SJSA1 (cell line): ENCODE data around the gene KLK7. TPM values are rescaled to one million over a fixed set of nuclear protein-coding genes. Genes with fewer than 3 reads are reported as not detected.
A peak's percentile ranks its signal among the peaks of the same experiment; 100 is the strongest.

Experiments
- DNase-seq, 2 experiments: peaks; one replicate each; pipeline ENCODE4 v3.0.0-alpha.2; 2015 to 2020; ENCODE audit warnings: low spot score in 2 of 2, low read depth in 1 of 2
- H3K27ac ChIP-seq: fragments of 250-450 bp; sonication (Bioruptor Pico); 2 replicates; pipeline ENCODE4 v1.5.1; 2020; ENCODE audit warnings: mild to moderate bottlenecking, moderate library complexity
- H3K27me3 ChIP-seq: fragments of 250-450 bp; sonication (Bioruptor Pico); replicated peaks from 2 replicates; pipeline ENCODE4 v1.5.1; 2020; ENCODE audit warnings: mild to moderate bottlenecking, moderate library complexity
- H3K36me3 ChIP-seq: fragments of 250-450 bp; sonication (Bioruptor Pico); 2 replicates; pipeline ENCODE4 v1.5.1; 2020; ENCODE audit warnings: mild to moderate bottlenecking
- H3K4me1 ChIP-seq: fragments of 250-450 bp; sonication (Bioruptor Pico); replicated peaks from 2 replicates; pipeline ENCODE4 v1.6.1; 2021; ENCODE audit warnings: mild to moderate bottlenecking
- H3K4me3 ChIP-seq: fragments of 250-450 bp; sonication (Bioruptor Pico); 2 replicates; pipeline ENCODE4 v1.5.1; 2020; ENCODE audit warnings: mild to moderate bottlenecking
- H3K9me3 ChIP-seq: fragments of 250-450 bp; sonication (Bioruptor Pico); replicated peaks from 2 replicates; pipeline ENCODE4 v1.5.1; 2020; ENCODE audit warnings: mild to moderate bottlenecking
- total RNA-seq: library from RNA; depleted of rRNA; stranded (reverse); fragments of >200 nt; shearing (Covaris generic); gene quantifications from 2 replicates; pipeline ENCODE4 v1.2.3, GENCODE V29; 2014

KLK7 gene
- total RNA-seq, 1 experiment from 2014 or later = not detected

- peak in 1 of 2 experiments; percentile 15 for DNase-seq
- Histone ChIP-seq H3K4me1 (peaks cover 5% of the 10 kb centered on the region; the same call in 1 of the 2 replicates), H3K9me3 (0 out of 2 replicates have a peak, but pooled peaks cover 2% of the 10 kb centered on the region)
Observed at GRCh38 chr19:51020988-51021651, 37.4 kb upstream of the KLK7 start.

DNA sequence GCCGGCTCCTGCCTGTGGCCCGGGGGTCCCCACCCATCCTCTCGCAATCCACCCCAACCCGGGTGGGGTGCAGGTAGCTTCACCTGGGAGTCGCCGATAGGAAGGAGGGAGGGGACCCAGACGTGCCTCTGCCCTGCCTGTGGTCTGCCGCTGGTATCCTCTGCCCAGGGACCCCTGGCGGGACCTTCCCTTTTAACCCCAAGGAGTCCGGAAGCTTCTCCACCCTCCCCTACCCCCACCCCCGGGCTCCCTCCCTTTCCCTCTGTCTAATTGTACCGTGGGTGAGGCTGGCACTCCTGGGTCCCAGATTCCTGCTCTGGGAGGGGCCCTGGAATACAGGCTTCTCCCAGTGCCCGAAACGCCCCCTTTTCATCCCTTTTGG, 35.8 kb upstream of the KLK7 start, which contains the start of gene KLK10:
Gene KLK10 (minus strand): TSS at position 166 of the 382 bp plus-strand sequence. CDS start 579 bp downstream, outside the sequence.
- DNase-seq = no peak
- no peak within 1 kb of the TSS for H3K4me3 ChIP-seq
- peaks cover 5% of the 10 kb centered on the region; the same call in 1 of the 2 replicates for H3K4me1 ChIP-seq
- H3K36me3 ChIP-seq = no peaks in the 10 kb centered on the region
- peaks cover 41% of the 10 kb centered on the region for H3K27me3 ChIP-seq
- H3K27ac ChIP-seq = no peak within 1 kb of the TSS
- H3K9me3 ChIP-seq = 0 out of 2 replicates have a peak, but pooled peaks cover 2% of the 10 kb centered on the region

More at GRCh38 chr19:51020988-51021651, 37.4 kb upstream of the KLK7 start:
- Histone ChIP-seq H3K36me3 (no peaks in the 10 kb centered on the region), H3K27ac (no peak overlapping the region), H3K4me3 (no peak overlapping the region), H3K27me3 (peaks cover 48% of the 10 kb centered on the region)

DNA sequence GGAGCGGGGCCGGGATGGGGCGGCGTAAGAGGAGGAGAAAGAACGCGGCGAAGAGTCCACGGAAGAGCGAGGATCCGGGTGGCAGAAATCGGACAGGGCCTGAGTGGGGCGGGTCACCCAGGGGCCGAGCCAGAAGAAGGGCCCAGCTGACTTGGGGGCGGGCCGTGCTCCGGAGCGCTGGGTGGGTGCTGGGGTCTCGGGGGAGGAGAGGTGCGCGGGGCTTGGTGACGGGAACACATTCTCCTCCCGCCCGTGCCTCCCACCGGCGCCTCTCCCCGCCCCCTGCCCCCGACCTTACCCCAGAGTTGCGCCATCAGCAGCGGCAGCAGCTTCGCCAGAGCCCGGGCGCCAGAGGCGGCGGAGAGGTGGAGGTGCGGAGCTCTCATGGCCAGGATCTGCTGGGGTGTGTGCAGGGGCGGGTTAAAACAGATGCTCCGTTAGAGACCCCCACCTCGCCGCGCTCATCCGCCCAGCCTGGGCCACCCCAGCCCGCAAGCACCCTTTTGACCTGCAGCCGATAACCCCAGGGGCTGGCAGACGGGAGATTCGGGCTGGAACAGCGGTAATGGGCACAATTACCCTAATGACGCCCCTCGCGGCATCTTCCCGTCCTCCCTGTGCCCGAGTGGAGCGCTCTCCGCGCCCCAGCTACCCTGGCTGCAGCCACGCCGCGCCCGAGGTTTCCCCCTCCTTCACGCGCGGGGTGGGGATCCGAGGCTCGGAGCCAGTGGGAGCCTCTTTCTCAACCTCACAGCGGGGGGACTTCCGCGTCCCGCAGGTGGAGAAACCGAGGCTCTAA, 35.2 kb upstream of the KLK7 start:
- no peak overlapping the region for H3K27ac ChIP-seq
- 0 out of 2 replicates have a peak, but pooled peaks cover 2% of the 10 kb centered on the region for H3K9me3 ChIP-seq
- H3K4me3 ChIP-seq = no peak overlapping the region
- peaks cover 41% of the 10 kb centered on the region for H3K27me3 ChIP-seq
- DNase-seq = no peak
- no peaks in the 10 kb centered on the region for H3K36me3 ChIP-seq
- H3K4me1 ChIP-seq = peaks cover 5% of the 10 kb centered on the region; the same call in 1 of the 2 replicates

DNA sequence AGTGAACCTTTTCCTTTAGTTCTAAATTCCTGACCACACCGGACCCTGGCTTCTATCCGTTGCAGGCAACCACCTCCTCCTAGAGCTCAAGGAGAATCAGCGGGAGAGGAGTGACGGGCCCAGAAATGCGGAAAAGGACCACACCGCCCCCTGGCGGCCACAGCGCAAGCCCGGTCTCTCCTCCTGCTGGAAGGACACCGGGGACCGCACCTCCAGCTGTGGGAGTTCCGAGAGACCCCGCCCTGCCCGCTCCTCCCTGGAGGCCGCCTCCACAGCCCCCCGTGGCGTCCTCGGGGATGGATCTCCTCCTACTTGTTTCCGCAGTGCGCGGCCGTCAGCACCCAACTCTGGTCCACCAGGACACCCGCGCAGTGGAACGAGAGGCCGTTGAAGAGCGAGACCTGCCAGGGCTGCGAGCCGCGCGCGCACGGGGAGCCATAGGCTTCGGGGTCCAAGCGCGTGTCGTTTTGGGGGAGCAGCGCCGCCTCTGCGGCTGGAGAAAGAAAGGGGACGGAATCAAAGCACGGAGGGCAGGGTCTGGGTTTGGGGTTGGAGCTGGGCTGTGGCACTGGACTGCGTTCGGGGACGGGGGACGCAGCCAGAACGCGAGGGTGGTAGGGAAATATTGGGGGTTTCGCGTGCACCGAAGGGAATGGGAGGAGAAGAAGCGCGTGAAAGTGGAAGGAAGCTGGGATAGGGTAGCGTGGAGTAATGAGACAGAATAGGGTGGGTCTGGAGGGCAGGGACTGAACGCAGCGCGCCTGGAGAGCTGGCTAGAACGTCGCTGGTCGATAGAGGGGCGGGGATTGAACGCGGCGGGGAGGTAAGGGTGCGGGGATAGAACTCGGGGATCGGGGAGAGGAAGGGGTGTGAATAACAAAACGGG, 33.3 kb upstream of the KLK7 start:
- Histone ChIP-seq H3K27ac (no peak overlapping the region), H3K4me1 (peaks cover 5% of the 10 kb centered on the region; the same call in 1 of the 2 replicates), H3K4me3 (no peak overlapping the region), H3K36me3 (no peaks in the 10 kb centered on the region), H3K27me3 (peaks cover 41% of the 10 kb centered on the region), H3K9me3 (0 out of 2 replicates have a peak, but pooled peaks cover 2% of the 10 kb centered on the region)
- DNase-seq = peak in 1 of 2 experiments; percentile 27

DNA sequence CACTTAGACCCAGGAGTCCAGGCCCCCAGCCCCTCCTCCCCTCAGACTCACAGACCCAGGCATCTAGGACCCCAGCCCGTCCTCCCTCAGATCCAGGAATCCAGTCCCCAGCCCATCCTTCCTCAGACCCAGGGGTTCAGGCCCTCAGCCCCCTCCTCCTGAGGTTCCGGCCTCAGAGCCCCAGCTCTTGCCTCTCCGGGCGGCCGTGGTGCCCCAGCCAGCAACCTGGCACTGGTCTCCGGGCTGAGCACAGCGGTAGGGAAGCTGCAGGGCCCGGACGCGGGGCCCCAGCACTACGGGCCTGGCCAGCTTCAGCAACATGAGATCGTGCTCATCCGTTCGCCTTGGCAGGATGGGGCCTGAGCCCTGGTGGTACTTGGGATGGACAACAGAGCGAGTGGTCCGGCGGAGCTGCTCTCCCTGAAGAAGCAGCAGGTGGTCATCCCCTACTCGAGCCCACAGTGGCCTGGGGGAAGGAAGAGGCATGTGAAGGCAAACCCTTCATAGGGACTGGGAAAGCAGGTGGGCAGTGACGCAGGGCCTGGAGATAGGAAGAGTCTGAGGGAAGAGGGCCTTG, 32.1 kb upstream of the KLK7 start:
- peaks cover 34% of the 10 kb centered on the region for H3K27me3 ChIP-seq
- H3K36me3 ChIP-seq = no peaks in the 10 kb centered on the region
- H3K4me1 ChIP-seq = peaks cover 5% of the 10 kb centered on the region; the same call in 1 of the 2 replicates
- no peak overlapping the region for H3K4me3 ChIP-seq
- no peak overlapping the region for H3K27ac ChIP-seq
- DNase-seq = no peak
- 0 out of 2 replicates have a peak, but pooled peaks cover 2% of the 10 kb centered on the region for H3K9me3 ChIP-seq

DNA sequence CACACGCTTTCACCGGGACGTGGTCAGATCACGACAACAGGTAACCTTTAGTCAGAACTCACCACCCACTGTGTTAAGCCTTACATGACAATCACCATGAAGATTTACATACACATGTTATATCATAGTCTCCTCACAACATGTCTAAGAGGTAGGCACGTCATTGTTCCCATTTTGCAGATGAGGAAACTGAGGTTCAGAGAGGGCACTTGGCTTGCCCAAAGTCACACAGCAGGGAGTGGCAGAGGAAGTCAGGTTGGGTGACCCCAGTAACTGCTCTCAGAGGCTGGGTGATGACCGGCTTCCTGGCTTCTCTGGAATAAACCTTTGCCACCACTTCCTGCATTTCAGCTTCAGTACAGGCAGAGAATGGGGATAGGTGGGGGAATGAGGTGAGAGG, 30.5 kb upstream of the KLK7 start:
- no peak overlapping the region for H3K4me3 ChIP-seq
- H3K36me3 ChIP-seq = no peaks in the 10 kb centered on the region
- peaks cover 5% of the 10 kb centered on the region; the same call in 1 of the 2 replicates for H3K4me1 ChIP-seq
- peaks cover 23% of the 10 kb centered on the region for H3K27me3 ChIP-seq
- H3K27ac ChIP-seq = no peak overlapping the region
- no peak for DNase-seq
- 0 out of 2 replicates have a peak, but pooled peaks cover 2% of the 10 kb centered on the region for H3K9me3 ChIP-seq

DNA sequence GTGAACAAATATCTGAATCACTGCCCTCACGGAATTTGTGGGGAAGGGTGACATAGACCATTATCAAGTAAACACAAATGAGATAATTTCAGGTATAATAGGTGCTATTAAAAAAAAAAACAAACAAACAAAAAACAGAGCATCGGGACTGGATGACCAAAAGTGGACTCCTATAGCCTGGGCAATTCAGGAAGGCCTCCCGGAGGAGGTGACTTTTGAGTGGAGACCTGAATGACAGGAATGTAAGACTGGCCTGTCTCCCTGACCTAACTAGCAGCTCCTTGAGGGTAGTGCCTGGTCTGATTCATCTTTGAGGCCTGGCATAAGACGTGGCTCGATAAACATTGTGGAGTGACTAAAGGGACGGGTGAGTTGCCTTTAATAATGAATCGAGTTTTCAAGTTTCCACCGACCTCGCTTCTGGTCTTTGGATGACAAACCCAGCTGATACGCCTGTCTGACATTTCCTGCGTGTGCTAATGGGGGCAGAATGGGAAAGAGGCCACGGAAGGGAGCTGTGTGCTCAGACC, 29.0 kb upstream of the KLK7 start:
- Histone ChIP-seq H3K4me3 (no peak overlapping the region), H3K36me3 (no peaks in the 10 kb centered on the region), H3K27ac (no peak overlapping the region), H3K27me3 (peaks cover 22% of the 10 kb centered on the region), H3K4me1 (peaks cover 5% of the 10 kb centered on the region; the same call in 1 of the 2 replicates), H3K9me3 (0 out of 2 replicates have a peak, but pooled peaks cover 2% of the 10 kb centered on the region)
- no peak for DNase-seq

GRCh38 chr19:51010066-51010795, 26.5 kb upstream of the KLK7 start:
- Histone ChIP-seq H3K4me1 (no peaks in the 10 kb centered on the region), H3K27me3 (peaks cover 9% of the 10 kb centered on the region; the same call in 1 of the 2 replicates), H3K9me3 (no peaks in the 10 kb centered on the region), H3K4me3 (no peak overlapping the region), H3K36me3 (no peaks in the 10 kb centered on the region), H3K27ac (no peak overlapping the region)
- DNase-seq = no peak

DNA sequence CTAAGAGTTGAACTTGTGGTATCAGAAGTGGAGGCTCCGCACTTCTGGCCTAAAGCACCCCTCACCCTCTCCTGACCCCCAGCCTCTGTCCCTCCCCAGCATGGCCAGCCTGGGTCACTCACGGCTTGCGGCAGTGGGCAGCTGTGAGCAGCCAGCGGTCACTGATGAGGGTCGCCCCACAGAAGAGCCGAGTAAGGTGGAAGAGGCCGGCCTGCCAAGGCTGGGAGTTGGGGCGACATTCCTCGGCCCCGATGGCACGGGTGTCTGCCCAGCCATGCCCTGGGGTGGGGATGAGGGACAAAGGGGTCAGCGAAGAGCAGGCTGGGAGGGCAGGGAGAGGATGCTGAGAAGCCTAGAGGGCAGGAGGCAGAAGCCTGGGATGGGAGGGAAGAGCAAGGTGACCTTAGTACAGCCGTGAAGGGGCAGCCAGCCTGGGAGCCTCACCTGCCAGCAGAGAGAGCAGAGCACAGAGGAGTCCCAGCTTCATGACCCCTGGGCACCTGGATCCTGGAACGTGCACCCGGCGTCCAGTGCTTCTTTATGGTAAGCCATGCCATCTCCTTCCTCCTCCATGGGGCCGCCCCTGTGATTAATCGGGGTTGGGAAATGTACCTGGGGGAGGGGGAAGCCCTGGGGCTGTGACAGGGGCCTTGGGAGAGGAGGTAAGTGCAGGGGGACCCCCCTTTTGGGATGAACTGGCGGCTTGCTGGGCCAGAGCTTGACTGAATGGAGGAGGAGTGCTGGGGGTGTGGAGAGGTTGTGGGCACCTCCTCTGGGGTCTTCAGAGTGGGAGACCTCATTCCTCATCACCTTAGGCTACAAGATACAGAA, 25.6 kb upstream of the KLK7 start:
- Histone ChIP-seq H3K27ac (no peak overlapping the region), H3K4me3 (no peak overlapping the region)

DNA sequence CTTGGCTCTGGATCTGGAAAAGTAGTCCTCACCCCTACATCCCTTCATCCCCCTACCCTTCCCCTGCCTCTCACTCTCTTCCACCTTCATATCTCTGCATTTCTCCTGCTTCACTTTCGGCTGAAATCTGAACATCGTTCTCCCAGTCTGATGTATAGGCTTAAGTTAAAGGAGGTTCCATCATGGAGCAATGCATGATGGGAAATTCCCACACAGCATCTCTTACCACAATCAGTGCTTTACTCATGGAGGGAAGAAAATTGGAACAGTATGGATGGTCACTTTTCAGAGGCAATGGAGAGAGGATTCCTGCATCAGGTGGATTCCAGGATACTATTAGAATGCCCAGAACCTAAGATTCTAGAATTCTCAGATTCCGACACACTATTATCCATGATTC, 23.8 kb upstream of the KLK7 start:
- Histone ChIP-seq H3K27me3 (peaks cover 9% of the 10 kb centered on the region; the same call in 1 of the 2 replicates), H3K27ac (no peak overlapping the region), H3K9me3 (no peaks in the 10 kb centered on the region), H3K36me3 (no peaks in the 10 kb centered on the region), H3K4me3 (no peak overlapping the region), H3K4me1 (no peaks in the 10 kb centered on the region)
- DNase-seq = no peak

More for the DNA sequence above, 25.6 kb upstream of the KLK7 start:
- H3K36me3 ChIP-seq = no peaks in the 10 kb centered on the region
- no peak for DNase-seq
- no peaks in the 10 kb centered on the region for H3K9me3 ChIP-seq
- H3K27me3 ChIP-seq = peaks cover 9% of the 10 kb centered on the region; the same call in 1 of the 2 replicates
- H3K4me1 ChIP-seq = no peaks in the 10 kb centered on the region

DNA sequence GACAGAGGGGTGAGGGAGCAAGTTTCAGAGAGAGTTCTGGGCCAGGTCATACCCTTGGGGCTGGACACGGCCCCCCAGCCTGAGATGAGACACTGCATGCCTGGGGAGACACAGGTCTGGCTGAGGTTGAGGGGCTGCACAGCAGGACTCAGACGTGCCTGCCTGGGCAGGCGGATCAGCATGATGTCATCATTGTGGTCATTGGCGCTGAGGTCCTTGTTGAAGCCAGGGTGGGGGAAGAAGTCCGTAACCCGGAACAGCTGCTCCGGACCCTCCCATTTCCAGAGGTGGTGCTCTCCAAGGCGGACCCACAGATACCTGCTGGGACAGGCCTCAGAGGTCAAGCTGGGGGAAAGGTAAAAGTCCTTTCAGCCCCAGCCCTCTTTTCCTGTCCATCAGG, 22.7 kb upstream of the KLK7 start:
- Histone ChIP-seq H3K27me3 (peaks cover 9% of the 10 kb centered on the region; the same call in 1 of the 2 replicates), H3K36me3 (no peaks in the 10 kb centered on the region), H3K9me3 (no peaks in the 10 kb centered on the region), H3K4me1 (no peaks in the 10 kb centered on the region), H3K4me3 (no peak overlapping the region), H3K27ac (no peak overlapping the region)
- no peak for DNase-seq
